Neutrophil (primary cell): ENCODE measurements around the gene AK4.
"Not testable (repeated sequence)": the region's sequence is repeated elsewhere in the genome, so short reads cannot be mapped to it uniquely, and the experiment has no call there.

Experiments
- H3K27ac ChIP-seq: fragments of 200-600 bp; sonication (generic); 2 replicates; pipeline ENCODE4 v1.5.1; 2016; ENCODE audit warnings: mild to moderate bottlenecking, moderate library complexity
- H3K27me3 ChIP-seq: fragments of 200-600 bp; sonication (generic); 2 replicates; pipeline ENCODE4 v1.6.0; 2016; ENCODE audit warnings: mild to moderate bottlenecking
- H3K36me3 ChIP-seq: fragments of 200-600 bp; sonication (generic); 2 replicates; pipeline ENCODE4 v1.5.1; 2017
- H3K4me1 ChIP-seq, 2 experiments: fragments of 200-600 bp in 1 of 2; sonication (generic) in 1 of 2; 1 replicate in 1 of 2; 2 replicates in 1 of 2; pipeline versions ENCODE4 v1.5.1 to v1.6.1; 2013 to 2016; ENCODE audit warnings: low read depth in 1 of 2, low read length in 1 of 2, mild to moderate bottlenecking in 1 of 2, moderate library complexity in 1 of 2; ENCODE audit not compliant: control insufficient read depth in 1 of 2, insufficient read depth in 1 of 2
- H3K4me3 ChIP-seq, 2 experiments: fragments of 200-600 bp in 1 of 2; sonication (generic) in 1 of 2; 1 replicate in 1 of 2; 2 replicates in 1 of 2; pipeline ENCODE4 v1.5.1; 2013 to 2016; ENCODE audit warnings: low read depth in 1 of 2, low read length in 1 of 2, mild to moderate bottlenecking in 1 of 2, moderate library complexity in 1 of 2
- H3K9me3 ChIP-seq: fragments of 200-600 bp; sonication (generic); 2 replicates; pipeline ENCODE4 v1.5.1; 2016
- TF ChIP-seq, protein P1 (sequence below): fragments of 200-600 bp; sonication (generic); IDR thresholded peaks from 2 replicates; pipeline ENCODE4 v1.5.1; 2016; ENCODE audit warnings: antibody characterized with exemption

AK4 gene

DNA sequence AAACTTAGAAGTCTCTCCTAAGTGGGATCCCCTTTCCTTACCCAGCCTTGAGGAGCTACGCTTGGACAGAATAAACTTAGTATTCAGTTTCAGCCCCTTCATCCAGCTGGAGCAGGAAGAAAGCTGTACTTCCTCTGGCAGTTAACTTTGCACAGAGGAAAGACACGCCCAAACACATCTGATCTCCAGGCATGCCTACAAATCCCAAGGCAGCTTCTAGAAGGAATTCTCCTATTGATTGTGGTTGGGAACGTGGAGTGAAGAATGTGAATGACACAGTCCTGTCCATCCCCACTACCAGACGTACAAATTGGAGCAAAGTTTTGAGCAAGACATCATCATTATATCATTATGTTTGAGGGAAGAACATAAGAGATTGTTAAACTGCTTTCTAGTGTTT is 6.6 kb upstream of the AK4 start:
- Histone ChIP-seq H3K4me3 (no peak overlapping the region), H3K27ac (no peak overlapping the region), H3K4me1 (no peaks in the 10 kb centered on the region), H3K9me3 (no peaks in the 10 kb centered on the region), H3K36me3 (no peaks in the 10 kb centered on the region), H3K27me3 (peaks cover 24% of the 10 kb centered on the region)
- TF ChIP-seq, protein P1, sequence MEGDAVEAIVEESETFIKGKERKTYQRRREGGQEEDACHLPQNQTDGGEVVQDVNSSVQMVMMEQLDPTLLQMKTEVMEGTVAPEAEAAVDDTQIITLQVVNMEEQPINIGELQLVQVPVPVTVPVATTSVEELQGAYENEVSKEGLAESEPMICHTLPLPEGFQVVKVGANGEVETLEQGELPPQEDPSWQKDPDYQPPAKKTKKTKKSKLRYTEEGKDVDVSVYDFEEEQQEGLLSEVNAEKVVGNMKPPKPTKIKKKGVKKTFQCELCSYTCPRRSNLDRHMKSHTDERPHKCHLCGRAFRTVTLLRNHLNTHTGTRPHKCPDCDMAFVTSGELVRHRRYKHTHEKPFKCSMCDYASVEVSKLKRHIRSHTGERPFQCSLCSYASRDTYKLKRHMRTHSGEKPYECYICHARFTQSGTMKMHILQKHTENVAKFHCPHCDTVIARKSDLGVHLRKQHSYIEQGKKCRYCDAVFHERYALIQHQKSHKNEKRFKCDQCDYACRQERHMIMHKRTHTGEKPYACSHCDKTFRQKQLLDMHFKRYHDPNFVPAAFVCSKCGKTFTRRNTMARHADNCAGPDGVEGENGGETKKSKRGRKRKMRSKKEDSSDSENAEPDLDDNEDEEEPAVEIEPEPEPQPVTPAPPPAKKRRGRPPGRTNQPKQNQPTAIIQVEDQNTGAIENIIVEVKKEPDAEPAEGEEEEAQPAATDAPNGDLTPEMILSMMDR, result no peak

DNA sequence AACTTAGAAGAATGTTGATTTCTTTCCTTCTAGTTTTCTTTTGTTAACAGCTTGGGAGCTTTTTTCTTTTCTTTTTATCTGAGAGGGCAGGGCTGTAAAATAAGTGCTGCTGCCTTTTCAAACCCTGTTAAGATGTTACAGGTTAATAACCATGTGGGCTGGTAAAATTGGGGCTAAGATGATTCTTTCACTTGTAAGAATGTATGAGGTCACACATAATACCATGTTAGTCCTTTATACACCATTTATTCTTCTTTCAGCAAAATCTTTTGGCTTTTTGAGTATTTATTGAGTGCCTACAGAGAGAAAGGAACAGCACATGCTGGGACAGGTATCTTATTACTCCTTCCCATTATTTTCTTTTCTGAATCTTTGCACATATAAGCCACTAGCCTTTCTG is 6.1 kb upstream of the AK4 start:
- Histone ChIP-seq H3K9me3 (no peaks in the 10 kb centered on the region), H3K36me3 (no peaks in the 10 kb centered on the region), H3K4me1 (peaks cover 2% of the 10 kb centered on the region in 2 experiments), H3K27me3 (peaks cover 30% of the 10 kb centered on the region), H3K27ac (no peak overlapping the region), H3K4me3 (no peak overlapping the region)
- TF ChIP-seq, protein P1, result no peak

DNA sequence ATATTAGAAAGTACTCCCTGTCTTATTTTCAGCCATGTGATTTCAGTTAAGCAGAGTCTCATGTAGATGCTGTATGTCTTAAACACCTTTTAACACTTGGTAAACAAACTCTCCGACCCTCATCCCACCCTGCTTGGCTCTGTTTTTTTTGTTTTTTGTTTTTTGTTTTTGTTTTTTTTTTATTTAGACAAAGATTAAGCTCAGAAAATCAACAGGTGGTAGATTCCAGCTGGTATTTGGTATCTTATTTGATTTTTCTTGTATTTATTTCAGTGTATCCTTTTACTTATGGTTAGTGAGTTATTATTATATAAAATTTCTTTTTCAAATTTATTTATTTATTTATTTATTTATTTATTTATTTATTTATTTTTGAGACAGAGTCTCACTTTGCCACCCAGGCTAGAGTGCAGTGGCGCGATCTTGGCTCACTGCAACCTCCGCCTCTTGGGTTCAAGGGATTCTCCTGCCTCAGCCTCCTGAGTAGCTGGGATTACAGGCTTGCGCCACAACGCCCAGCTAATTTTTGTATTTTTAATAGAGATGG is 4.8 kb upstream of the AK4 start:
- H3K27ac ChIP-seq, H3K9me3 ChIP-seq, H3K4me3 ChIP-seq, H3K36me3 ChIP-seq: not testable (repeated sequence)
- peaks cover 42% of the 10 kb centered on the region for H3K27me3 ChIP-seq
- peaks cover 7 to 11% of the 10 kb centered on the region in 2 experiments for H3K4me1 ChIP-seq

DNA sequence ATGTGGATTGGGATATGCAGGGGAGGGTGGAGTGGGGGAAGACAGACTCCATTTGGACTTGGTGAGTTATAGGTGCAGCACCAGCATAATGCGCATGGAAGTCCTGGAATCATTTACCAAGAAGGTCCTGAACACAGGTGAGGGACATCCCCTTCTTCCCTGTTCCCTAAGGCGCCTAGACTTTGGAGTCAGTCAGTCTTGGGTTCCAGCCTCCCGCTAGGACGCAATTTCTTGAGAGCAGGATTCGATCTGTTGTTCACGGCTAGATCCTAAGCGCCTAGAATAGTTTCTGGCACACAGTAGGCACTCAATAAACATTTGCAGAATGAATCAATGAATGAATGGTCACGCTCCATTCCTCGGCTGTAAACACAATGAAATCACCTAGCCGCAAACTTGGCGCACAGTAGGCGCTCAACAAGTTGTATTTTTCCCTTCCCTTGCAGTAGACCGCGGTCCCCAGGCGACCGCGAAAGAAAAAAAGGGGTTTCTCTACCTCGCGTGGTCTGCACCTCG is 1.0 kb upstream of the AK4 start:
- Histone ChIP-seq H3K36me3 (no peaks in the 10 kb centered on the region), H3K4me1 (peaks cover 11 to 19% of the 10 kb centered on the region in 2 experiments), H3K27ac (no peak overlapping the region), H3K9me3 (no peaks in the 10 kb centered on the region), H3K4me3 (peak overlapping the region; percentile 72 to 87), H3K27me3 (peaks cover 76% of the 10 kb centered on the region)
- TF ChIP-seq, protein P1, result no peak

DNA sequence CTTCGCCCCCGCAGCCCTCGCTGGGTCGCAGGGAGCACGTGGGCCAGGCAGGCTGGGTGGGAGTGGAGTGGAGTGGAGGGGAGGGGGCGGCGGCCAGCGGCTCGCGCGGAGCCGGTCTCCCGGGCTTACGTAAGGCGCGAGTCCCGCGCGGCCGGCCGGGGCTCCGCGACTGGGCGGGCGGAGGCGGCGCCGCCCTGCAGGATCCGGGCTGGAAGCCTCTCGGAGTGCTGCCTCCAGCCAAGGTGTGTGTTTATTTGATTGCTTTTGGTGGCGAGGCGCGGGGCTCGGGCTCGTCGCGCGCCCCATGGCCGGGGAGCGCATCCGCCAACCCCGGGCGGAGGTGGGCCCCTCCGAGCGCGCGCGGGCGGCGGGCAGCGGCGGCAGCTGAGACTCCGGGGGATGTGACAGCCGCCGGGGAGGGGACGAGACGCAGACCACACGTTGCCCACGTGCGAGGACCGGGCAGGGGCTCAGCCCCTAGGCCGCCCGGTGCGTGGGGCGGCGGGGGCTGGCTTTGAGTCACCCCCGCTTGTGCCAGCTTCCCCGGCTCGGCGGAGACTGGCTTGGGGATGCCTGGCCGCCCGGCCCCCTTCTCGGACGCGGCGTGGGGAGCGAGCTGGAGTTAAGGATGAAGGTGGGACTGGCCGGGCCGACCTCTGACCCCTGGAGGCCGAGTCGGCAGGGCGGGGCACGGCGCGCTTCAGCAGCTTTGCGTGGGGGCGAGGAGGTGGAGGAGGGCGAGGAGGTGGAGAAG is 402 bp upstream of the AK4 start:
- H3K36me3 ChIP-seq, result no peaks in the 10 kb centered on the region
- peak overlapping the region; percentile 72 to 87 for H3K4me3 ChIP-seq
- no peaks in the 10 kb centered on the region for H3K9me3 ChIP-seq
- H3K4me1 ChIP-seq, result peaks cover 11 to 19% of the 10 kb centered on the region in 2 experiments
- TF ChIP-seq, protein P1, result no peak
- H3K27ac ChIP-seq, result no peak overlapping the region
- H3K27me3 ChIP-seq, result peaks cover 76% of the 10 kb centered on the region
